Measurements from ENCODE around the gene TFEC.

- no peak for TF ChIP-seq CTCF (IDR thresholded peaks at IDR 0.05)
- no peak for TF ChIP-seq EP300 (IDR thresholded peaks at IDR 0.05)
Observed at GRCh38 chr7:115941703-115942268, 88.8 kb downstream of the TFEC start.

All from A549 (cell line).